Activated effector memory CD4-positive, alpha-beta T cell treated with Interleukin-2 at 50 U/mL for 16 hours (primary cell): ENCODE data around the gene RSPH10B.
"Not testable (repeated sequence)": the region's sequence is repeated elsewhere in the genome, so short reads cannot be mapped to it uniquely, and the experiment has no call there.

Experiments used
- DNase-seq: peaks from one replicate; pipeline ENCODE4 v3.0.0-alpha.2; 2020

RSPH10B gene

DNA sequence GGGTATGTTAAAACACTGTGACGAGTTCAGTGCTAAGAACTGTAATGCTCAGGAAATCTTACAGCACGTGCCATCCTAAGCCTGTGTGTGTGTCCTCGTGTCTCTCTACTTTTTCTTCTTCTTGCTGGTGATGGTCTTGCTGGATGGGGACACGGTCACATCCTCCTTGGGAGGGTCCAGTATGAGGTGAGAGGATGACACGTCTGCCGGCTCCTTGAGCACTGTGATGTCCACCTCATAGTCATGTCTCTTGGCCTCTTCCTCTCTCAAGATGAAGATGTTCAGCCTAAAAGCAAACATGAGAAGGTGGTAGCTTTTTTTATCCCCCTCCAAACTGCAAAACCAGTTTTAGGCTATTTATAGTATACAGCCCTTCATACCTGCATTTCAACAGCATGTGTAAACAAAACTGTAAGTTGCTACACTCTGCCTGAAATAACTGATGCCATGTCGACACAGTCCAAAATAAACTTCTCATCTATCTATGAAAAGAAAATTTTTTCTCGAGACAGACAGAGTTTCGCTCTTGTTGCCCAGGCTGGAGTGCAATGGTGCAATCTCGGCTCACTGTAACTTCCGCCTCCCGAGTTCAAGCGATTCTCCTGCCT is 44.1 kb downstream of the RSPH10B start:
- not testable (repeated sequence) for DNase-seq

DNA sequence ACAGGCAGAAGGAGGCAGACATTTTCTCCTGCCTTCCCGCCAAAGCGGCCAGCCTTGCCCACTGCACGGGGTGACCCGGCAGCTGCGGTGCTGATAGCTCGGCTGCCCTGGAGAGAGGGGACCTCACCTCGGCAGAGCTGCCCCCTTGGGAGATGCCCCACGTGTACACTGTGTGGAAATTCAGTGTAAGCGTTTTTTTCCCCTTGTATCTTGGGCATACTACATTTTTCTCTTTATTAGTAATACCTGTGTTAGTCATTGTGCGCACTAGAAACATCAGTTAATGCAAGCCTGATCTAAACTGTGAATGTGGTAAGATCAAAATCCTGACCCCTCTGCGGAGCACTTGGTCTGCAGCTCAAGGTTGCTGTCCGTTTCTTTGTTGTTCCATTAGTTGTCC is 45.9 kb downstream of the RSPH10B start:
- DNase-seq = not testable (repeated sequence)

DNA sequence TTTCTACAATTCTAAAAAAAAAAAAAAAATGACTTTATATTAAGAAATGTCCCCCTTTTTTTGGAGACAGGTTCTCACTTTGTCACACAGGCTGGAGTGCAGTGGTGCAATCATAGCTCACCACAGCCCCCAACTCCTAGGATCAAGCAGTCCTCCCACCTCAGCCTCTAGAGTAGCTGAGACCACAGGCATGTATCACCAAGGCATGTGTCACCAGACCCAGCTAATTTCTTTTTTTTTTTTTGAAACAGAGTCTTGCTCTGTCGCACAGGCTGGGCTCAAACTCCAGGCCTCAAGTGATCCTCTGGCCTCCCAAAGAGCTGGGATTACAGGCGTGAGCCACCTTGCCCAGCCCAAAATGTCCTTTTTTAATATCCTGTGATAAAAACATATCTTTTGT is 46.3 kb downstream of the RSPH10B start:
- not testable (repeated sequence) for DNase-seq

DNA sequence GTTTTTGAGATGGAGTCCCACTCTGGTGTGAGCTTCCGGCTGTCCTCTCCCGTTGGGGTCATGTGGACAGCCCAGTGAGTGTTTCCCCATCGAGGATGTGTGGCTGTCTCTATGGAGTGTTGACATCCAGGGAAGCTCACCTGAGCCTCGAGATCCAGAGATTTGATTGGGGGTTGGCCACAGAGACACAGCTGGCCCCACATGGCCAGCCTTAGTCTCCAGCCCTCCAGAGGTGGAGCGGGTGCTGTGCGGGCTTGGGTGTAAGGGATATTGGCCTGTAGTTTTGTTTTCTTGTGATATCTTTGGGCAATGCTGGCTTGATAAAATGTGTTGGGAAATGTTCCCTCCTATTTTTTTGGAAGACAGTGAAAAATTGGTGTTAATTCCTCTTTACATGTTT is 54.0 kb downstream of the RSPH10B start:
- DNase-seq = not testable (repeated sequence)

DNA sequence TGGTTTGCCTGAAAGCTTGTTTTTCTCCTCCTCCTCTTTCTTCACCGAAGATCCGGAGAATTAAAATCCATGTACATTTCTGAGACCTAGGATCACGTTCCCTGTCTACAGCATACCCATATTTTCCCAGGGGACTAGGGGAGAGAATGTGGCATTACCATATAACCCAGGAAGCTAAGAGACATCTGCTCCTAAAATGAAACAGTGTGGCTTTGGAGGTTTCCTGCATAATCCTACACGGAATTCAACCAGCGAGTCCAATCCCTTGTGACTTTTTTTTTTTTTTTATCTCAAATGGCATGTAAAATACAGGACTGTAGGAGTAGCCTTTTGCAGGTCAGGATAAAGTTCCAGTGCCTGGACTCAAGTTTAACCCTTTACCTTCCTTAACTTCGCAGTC is 61.7 kb downstream of the RSPH10B start:
- DNase-seq = not testable (repeated sequence)

DNA sequence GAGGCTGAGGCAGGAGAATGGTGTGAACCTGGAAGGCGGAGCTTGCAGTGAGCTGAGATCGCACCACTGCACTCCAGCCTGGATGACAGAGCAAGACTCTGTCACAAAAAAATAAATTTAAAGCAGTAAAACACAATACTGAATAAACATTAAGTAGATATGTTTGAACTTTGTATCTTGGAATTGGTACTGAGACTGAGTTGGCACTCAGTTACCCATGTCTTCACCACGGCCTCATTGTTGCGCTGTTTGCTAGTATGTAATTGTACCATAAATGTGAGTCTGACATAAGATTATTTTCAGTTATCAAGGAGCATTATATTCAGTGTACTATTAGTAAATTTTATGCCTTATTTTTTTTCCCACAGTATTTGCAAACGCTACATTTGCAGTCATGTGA is 65.8 kb downstream of the RSPH10B start:
- DNase-seq = not testable (repeated sequence)

DNA sequence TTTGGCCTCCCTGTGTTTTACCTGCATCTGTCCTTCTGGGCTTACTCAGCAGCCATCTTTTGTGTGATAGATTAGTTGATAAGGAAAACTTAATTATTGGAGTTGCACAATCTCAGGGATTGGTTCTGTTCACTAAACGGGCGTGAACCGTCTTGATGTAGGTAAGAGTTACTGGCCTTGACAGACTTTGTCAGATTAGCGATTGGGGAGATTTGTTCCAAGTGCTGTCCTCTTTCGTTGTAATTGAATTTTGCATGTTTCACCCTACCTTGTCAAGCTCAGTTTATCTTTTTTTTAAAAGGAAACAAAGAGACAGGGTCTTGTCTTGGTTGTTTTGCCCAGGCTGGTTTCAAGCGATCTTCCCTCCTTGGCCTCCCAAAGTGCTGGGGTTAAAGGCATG is 67.5 kb downstream of the RSPH10B start:
- not testable (repeated sequence) for DNase-seq

DNA sequence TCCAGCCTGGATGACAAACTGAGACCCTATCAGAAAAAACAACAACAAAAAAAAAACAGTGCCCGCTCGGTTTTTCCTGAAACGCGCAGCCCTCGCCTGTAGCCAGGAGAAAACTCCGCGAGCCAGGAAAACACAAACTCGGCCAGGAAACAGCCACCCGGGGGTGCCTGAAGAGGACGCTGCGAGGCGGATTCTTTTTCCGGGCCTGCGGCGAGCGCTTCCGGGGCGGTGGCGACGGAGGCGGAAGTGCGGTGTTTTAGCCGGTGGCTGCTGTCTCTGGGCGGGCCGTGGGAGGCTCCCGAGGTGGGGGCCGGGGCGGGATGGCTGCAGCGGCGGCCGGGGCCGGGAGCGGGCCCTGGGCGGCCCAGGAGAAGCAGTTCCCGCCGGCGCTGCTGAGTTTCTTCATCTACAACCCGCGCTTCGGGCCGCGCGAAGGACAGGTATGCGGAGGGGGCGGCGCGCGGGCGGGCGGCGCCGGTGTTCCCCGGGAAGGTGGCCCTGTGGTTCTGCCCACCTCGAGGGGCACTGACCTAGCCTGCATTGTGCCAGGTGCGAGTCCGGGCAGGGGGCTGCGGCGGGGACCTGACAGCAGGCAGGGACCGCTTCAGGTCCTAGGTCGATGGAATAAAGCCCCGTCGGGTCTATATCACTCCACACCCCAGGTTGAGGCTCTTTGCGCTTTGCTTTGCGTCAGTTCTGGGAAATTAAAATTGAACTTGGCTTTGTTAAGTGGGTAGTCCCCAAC is 71.8 kb downstream of the RSPH10B start, which contains the start of gene CCZ1:
TSS of gene CCZ1 (plus strand) at position 254 of the 745 bp plus-strand sequence. CDS start at position 321, 67 bp downstream.
- DNase-seq = peak; percentile 49

DNA sequence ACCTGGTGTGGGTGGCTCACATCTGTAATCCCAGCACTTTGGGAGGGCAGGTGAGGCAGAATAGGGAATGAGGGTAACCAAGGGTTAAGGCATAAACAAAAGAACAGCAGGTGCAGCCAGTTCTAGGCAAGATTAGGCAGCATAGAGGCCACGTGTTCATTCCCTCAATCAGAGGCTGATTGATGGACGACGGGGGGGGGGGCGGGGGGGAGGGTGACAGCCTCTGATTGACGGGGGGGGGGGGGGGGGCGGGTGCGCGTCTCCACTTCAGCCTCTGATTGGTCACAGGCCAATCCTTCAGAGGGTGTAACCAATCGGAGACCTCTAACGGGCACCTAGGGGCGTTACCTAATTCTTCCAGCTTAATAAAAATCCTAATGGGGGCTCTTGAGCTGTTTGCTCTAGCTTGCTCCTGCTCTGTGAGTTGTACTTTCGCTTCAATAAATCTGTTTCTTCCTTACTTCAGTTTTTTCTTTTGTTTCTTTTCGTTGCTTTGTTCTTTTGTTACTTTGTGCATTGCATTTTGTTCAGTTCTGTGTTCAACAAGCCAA is 73.0 kb downstream of the RSPH10B start:
- DNase-seq = not testable (repeated sequence)

DNA sequence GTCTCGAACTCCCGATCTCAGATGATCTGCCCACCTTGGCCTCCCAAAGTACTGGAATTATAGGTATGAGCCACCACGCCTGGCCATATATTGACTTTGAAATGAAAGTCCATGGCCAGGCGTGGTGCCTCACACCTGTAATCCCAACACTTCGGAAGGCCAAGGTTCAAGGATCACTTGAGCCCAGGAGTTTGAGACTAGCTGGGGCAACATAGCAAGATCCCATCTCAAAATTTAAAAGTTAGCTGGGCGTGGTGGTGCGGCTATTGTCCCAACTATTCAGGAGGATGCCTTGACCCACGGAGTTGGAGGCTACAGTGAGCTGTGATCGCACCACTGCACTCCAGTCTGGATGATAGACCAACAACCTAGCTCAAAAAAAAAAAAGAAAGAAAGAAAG is 78.0 kb downstream of the RSPH10B start:
- no peak for DNase-seq

DNA sequence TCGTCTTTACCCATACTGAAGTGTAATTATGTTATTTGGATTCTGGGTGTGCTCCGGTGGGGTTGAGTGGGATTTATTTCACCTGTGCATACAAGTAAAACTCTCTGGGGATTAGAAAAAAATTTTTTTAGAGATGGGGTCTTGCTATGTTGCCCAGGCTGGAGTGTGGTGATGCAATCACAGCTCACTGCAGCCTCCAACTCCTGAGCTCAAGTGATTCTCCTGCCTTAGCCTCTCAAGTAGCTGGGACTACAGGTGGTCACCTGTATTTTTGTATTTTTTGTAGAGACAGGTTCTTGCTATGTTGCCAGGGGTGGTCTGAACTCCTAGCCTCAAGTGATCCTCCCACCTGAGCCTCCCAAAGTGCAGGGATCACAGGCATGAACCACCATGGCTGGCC is 80.2 kb downstream of the RSPH10B start:
- DNase-seq = not testable (repeated sequence)

DNA sequence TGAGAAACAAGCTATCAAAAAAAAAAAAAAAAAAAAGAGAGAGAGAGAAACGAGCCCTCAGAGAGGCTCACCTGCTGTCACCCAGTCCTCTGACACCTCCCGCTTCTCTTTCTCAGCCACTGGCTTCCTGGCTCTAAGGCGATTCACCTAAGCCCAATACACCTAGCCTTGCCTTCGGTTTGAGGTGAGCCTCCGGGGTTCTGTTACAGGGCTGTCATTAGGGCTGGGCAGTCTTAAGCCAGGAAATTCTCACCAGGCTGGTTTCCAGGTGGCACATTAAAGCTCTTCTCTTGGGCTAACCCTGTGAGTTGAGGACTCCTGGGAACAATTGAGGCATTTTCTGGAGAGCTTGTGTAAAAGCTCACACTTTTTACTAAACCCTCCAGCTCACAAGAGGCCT is 82.5 kb downstream of the RSPH10B start:
- not testable (repeated sequence) for DNase-seq

DNA sequence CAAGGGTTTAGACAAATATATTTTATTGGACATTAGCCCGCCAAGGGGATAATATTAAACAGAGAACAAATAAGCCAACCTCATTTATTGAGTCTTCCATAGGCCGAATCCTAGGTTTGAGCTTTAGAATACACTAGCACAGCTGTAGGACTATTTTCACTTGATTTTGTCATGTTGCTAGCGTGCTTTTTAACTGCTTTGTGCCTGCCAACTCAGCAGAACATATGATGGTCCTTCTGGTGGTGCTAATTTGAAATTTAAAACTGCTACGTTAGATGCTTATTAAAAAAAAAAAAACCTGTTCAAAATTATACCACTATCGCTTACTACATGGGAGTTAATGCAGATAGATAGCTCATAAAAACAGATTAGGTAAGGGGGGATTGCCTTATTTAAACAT is 86.1 kb downstream of the RSPH10B start:
- not testable (repeated sequence) for DNase-seq

DNA sequence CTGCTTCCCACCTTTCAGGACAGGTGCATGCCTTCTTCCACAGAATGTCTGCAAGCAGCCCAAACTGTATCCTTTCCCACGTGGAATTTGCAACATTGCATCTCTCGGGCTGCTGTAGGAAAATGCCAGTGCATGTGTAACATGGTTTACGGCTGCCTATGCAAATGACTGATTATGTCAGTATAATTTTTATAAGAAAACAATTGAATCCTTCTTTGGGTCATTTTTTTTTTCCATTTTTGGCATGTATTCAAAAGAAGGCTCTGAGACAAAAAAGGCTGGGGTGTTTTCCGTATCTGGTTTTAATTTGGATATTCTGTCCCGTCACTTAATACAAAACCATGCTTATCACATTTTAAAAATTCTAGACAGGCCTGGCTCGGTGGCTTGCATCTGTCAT is 90.4 kb downstream of the RSPH10B start:
- DNase-seq = not testable (repeated sequence)

DNA sequence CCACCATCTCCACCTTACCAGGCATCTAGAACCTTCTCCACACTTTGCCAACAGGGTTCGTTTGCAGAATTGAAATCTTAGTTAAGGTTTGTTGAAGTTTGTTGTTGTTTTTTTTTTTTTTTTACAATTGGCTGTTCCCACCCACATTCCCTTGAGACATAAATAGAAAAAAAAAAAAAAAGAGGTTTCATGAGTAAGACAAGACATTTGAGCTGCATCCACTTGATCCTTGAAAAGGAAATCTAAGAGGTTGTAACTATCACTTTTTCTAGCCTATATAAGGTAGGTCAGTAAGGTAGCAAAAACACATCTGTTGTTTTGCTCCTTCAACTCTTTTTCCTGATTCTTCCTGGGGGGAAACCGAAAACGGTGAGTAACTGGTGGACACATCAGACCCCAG is 90.9 kb downstream of the RSPH10B start:
- DNase-seq = not testable (repeated sequence)
